NCI-H82 treated with DMSO at 0.1 percent for 48 hours (cell line): ENCODE results near the gene FYCO1.
"Not testable (repeated sequence)": the region's sequence is repeated elsewhere in the genome, so short reads cannot be mapped to it uniquely, and the experiment has no call there.

Experiments used
- DNase-seq: peaks from one replicate; lab custom pipeline; 2025; ENCODE audit not compliant: unreplicated experiment; lab: John Stamatoyannopoulos, UW

FYCO1 gene

DNA sequence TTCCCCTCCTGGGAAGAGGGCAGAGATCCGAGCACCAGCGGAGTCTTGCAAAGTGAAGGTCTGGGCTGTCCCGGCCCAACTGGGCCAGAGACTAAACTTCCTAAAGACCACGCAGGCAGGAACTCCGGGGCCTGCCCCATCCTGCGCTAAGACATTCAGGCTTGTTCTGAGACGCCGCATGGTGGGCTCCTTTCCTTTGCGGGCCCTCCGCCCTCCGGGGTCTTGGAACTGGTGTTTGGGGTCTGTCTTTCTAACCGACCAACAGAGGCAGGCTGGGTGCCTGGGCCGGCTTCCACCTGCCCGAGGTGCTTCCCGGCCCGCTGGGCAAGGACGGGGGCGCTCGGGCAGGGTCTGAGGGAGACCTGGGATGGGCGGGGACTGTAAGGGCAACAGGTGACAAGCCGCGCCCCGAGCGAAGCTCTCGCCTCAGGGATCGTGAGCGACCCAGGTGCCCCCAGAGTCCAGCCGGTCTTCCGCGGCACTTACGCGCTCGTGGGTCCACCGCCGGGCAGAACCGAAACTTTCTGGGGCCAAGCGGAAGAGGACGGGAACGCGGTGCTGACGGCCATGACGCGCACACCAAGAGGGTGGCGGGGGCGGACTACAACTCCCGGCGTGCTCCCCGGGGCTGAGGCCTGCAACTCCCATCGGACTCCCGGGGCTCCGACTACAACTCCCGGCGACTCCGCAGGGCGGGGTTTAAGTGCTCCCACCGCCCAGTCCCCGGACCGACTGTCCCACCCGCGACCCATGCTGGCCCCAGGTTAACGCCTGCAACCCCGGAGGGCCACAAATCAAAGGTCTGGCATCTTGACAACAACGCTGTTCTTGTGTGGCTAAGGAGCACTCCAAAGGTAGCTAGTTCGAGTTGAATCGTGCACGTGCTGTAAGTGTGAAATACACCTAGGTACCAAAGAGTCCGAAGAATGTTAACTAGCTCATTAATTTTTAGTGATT, at the start of gene FYCO1:
Gene FYCO1, minus strand, starts transcription at position 589 of the 957 bp plus-strand sequence. CDS start 10,914 bp downstream, outside the sequence.
- peak; percentile 63 for DNase-seq

DNA sequence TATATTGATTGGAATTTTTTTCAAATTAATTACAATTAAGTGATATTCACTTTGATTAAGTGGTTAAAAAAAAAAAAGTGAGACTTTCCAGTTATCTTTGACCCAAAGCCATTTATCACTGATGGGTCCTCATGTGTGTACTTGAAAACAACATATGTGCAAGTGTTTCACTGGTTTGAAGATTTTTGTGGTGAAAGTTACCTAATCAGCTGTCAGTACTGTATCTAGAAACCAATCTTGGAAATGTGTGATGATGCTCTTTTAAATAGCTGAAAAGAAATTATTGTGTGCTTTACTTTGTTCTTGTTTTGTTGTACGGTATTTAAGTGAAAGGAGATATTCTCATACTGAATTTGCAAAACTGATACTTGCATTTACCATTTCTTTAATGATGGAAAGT, 43.3 kb upstream of the FYCO1 start:
- no peak for DNase-seq

DNA sequence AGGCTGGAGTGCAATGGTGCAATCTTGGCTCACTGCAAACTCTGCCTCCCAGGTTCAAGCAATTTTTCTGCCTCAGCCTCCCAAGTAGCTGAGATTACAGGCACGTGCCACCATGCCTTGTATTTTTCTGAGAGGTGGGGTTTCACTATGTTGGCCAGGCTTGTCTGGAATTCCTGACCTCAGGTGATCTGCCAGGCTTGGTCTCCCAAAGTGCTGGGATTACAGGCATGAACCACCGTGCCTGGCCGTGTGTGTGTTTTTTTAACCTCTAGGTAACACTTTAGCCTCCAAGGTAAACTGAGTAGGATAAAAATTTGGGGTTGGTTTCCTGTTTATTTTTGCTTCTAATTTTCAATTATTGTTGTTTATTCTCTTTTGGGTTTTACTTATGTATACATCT, 42.4 kb upstream of the FYCO1 start:
- not testable (repeated sequence) for DNase-seq

DNA sequence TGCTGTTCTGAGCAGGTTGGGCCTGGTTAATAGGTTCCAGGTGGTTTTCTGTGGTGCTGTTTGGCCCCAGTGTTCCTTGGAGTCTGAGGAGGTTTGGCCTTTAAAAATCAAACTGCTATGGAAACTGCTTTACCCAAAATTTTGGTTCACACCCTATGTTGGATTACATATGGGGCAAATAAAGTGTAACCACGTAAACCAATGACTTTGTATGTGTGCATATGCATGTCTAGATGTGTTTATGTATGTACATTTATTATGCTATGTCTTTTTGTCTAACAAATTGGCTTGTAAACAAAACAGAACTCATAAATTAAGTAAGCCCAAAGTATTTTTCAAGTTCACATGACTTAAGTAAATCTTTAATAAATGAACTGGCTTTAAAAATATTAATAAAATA, 40.6 kb upstream of the FYCO1 start:
- DNase-seq = no peak

DNA sequence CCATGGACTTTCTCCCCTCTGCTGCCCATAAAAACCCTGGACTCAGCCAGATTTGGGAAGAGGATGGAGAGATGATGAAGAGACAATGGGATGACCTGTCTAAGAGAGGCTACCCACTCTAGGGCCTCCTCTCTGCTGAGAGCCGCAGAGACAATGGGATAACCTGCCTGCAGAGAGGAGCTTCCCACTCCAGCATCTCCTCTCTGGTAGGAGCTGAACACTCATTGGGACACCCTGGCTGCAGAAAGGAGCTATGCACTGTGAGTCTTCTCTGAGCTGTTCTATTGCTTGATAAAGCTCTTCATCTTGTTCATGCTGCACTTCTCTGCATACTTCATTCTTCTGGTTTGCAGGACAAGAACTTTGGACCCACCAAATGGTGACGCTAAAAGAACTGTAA, 36.1 kb upstream of the FYCO1 start:
- DNase-seq = no peak

DNA sequence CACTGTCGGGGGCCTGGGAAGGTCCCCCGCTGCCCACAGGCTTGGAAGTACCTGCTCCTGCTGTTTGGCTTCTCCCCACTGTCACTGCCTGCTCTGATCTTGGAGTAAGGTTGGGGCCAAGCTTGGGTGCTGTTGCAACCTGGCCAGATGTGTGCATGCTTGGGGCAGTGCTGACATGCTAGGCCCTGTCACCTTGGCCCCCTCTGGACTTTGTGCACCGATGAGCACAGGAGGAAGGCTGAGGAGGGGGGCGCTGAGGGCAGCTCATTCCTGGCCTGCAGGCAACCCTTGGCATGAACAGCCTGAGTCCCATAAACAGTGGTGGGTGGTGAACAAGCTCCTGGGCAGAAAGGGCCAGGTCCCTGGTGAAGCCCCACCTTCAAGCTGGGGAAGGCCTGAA, 35.6 kb upstream of the FYCO1 start:
- DNase-seq = no peak

DNA sequence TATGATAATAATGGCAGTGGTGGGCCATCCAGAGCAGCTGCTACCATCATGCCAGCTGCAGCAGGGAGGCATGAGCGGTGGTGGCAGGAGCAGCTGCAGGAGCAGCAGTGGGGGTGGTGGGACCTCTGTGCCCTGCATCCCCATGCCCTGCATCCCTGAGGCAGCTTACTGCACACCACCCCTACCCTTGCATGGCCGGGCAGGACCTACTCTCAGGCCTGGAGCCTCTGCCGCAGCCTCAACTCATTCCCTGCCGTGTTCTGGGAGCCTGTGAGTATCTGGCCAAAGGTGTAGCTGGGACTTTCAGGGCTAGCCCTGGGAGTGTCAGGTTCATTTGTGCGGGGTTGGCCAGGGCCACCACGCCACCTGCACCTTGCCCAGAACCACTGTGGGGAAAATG, 35.0 kb upstream of the FYCO1 start:
- no peak for DNase-seq

DNA sequence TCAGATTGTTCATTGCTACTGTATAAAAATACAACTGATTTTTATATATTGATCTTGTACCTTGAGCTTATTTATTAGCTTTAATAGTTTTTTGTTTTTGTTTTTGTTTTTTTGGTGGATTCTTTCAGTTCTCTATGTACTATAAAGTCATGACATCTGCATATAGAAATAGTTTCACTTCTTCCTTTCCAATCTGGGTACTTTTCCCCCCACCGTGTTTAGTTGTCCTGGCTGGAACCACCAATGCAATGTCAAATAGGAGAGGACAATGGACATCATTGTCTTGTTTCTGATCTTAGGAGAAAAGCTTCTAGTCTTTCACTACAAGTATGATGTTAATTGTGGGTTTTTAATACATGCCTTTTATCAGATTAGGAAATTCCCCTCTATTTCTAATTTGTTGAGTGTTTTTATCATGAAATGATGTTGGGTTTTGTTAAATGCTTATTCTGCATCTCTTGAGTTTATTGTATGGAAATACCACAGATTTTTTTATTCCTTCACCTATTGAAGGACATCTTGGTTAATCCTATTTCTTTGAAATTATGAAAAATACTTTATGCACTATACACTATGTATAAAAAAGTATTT, 34.4 kb upstream of the FYCO1 start:
- no peak for DNase-seq

DNA sequence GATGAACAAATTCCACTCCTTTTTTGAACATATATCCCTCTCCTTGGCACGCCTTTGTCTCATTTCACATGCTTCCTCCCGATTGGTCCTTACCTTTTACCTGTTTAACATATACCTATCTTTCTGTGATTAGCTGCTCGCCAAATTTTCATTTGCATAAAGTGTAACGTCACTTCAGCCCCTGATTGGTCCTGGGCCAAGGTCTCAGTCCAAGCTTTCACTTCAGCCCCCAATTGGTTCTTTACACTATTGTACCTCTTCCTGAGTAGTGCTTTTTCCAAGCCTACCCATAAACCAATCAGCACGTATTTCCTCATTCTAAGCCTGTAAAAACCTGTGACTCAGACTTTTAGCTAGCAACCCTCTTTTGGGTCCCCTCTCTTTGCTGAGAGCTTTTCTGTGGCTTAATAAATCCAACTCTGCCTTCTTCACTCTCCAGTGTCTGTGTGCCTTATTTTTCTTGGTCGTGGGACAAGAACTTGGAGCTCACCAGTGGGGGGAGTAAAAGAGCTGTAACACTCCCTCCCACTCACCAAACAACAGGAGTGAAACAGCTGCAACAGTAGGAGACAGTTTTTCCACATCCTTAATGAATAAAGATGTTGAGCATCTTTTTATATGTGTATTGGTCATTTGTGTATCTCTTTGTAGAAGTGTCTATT, 32.2 kb upstream of the FYCO1 start:
- no peak for DNase-seq

DNA sequence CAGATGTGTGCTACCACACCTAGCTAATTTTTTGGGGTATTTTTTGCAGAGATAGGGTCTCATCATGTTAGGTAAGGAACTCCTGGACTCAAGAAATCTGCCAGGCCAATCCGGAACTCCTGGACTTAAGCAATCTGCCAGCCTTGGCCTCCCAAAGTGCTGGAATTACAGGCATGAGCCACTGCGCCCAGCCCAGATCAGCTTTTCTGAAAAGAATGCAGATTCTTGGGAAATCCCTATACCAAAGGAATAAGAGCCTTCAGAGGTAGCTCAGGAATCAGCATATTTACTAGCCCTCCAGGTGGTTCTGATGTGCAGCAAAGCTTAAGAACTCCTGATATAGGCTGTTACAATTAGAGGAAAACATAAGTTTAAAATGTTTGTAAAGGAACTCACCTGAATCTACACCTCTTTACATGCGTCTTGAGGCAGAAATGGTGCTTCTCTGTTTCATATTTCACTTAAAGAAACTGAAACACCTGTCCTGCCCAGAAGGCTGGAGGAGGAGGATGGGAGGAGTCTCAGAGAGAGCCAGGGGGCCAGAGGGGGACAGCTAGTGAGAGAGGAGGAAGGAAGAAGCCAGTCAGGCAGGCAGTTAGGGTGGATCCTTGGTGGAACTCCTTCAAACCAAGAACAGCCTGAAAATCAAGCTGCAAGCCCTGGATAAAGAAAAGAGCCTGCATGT, 31.5 kb upstream of the FYCO1 start, which contains the start of gene XCR1:
Gene XCR1, minus strand, starts transcription at position 463 of the 685 bp plus-strand sequence. CDS start 5,536 bp downstream, outside the sequence.
- no peak for DNase-seq

DNA sequence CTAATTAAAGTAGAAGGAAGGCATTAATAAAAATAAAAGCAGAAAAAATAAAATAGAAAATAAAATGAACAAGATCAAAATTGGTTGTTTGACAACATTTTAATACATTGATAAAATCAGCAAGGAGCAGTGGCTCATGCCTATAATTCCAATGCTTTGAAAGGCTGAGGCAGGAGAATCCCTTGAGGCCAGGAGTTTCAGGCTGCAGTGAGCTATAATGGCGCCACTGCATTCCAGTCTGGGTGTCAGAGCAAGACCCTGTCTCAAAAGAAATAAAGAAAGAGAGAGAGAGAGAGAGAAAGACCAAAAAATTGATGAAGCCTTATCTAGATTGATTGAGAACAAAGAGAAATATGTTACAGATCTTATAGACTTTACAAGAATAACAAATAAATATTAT, 29.5 kb upstream of the FYCO1 start:
- no peak for DNase-seq

DNA sequence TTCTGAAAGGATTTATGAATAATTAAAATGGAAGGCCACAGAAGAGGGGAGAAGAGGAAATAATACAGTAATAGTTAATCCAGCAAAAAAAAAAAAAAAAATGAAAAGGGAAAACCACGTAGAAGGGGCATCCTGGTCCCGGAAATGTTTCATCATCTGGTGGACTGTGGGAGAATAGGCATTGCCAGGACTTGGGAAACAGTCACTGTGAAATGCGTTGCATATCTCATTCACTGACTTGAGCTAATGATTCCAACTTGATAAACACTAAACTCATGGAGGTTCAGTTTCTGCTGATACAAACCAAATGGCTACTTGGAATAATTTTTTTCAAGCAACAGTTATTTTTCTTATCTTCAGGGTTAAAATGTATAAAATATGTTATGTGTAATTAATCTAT, 28.5 kb upstream of the FYCO1 start:
- DNase-seq = no peak

DNA sequence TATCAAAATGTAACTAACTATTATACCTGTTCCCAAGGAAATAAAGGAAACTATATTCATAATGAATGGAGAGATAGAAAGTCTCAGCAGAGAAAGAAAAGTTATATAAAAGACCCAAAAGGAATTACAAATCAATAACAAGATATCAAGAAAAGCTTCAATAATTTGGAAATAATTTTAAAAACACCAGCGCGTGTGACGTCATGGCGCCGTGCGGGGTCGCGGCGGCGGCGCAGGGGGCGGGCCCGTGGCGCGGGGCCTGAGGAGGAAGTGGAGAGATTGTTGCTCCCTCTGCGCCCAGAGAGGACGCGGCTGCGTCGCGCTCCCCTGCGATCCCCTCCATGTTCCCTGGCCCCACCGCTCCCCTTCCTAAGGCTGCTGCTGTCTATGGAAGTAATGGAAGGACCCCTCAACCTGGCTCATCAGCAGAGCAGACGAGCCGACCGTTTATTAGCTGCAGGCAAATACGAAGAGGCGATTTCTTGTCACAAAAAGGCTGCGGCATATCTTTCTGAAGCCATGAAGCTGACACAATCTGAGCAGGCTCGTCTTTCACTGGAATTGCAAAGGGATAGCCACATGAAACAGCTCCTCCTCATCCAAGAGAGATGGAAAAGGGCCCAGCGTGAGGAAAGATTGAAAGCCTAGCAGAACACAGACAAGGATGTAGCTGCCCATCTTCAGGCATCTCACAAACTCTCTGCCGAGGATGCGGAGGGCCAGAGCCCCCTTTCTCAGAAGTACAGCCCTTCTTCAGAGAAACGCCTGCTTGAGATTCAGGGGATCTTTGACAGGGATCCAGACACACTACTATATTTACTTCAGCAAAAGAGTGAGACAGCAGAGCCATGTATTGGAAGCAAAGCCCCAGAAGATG, 27.5 kb upstream of the FYCO1 start:
- no peak for DNase-seq

DNA sequence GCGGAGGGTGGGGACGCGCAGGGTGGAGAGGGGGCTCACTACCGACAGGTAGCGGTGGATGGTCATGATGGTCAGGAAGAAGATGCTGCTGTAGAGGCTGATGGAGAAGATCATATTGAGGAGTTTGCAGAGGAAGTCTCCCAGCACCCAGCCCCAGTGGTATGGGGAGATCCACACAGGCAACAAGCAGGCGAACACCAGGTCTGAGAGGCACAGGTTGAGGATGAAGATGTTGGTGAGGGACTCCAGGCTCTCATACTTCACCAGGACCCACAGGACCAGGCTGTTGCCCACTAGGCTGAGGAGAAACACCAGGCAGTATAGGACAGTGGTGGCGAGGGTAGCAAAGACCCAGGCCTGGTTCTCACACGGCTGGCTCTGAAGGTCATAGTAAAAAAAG, 25.9 kb upstream of the FYCO1 start:
- DNase-seq = no peak

DNA sequence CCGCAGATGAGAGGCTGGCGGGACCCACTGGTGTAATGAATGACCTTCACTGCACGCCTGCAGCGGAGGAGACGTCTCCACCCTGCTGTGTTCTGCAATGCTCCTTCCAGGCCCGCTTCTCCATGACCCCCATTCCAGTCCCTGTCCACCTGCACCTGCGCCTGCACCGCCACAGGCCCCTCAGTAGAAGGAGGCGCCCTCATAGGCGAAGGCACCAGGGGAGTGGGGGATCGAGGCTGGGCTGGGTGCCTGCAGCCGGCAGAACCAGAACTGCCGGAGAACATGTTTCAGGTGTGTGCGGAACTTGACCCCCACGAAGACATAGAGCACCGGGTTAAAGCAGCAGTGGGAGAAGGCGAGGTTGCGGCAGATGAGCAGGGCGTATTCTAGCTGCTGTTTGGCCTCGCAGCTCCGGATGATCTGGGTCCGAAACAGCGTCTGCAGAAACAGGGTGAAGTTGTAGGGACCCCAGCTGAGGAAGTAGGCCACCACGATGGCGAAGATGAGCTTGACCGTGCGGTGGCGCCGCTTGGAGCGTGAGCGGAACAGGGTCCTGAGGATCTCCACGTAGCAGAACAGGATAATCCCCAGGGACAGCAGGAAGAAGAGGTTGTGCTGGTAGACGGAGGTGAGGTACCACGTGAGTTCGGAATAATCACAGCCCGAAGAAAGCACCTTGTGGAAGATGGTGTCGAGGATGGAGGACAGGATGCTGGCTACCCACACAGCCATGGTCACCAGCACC, 25.3 kb upstream of the FYCO1 start:
- DNase-seq = no peak

DNA sequence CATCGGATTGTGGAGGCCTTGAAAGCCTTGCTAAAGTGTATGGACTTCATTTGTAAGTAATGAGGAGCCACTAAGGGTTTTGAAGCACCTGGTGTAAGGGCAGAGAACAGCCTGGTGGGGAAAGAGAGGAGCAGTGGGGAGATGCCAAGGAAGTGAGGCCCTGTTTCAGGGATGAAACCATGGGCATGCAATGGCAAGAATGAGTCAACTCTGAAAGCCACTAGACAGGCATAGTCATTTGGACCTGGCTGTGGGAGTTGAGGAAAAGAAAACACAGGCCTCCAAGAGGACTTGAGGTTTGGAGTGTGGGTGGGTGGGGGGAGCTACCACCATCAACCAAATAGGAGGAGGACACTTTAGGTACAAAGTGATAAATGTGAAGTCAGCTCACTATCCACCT, 24.1 kb upstream of the FYCO1 start:
- no peak for DNase-seq

DNA sequence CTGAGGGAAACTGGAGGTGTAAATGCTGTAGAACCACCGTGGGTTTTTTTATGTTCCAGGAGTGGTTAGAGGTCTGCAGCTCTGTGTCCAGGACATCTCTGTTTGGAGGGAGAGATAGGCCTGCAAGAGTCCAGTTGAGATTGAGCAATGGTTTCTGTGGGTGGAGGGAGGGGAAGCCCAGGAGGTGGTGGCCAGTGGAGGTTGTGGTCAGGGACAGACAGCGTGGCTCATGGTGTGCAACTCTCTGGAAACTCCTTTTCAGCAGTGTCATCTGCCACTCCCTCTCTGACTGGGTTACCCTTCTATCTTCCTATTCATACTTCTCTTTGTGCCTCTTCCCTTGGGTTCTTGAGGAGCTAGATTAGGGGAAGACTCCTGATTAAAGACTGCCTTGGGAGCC, 22.1 kb upstream of the FYCO1 start:
- no peak for DNase-seq

DNA sequence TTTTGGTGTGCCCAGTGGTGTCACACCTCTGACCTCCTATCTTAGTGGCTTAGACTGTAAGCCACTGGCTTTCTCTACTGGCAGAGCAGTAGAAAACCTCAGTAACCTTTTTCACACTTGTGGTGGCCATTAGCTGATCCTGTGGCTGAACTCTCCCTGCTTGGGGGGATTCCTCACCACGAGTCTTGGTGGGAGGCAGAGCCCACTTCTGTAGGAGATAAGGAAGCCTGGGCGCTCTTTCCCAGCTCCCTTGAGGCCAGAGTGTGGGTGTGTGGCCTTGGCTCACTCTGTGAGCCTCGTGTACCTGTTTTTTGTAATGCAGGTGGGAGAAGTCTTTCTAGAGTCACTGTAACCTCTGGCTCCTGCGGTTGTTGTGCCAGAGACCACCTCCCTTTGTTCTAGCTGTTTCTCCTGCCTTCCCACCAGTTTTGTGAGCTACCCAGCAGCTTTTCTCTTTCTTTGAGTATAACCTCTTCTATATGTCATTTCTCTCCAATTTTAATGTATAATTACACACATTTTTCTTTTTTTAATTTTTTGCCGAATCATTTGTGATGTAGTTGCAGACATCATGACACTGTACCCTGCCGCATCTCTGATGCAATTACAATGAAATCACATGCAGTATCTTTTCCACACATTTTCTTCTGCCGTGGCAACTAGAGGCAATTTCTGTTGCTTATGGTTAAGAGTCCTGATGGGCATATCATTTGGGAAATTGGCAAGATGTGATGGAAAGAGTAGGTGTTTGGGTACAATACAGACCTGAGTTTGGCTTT, 17.9 kb upstream of the FYCO1 start:
- DNase-seq = no peak

DNA sequence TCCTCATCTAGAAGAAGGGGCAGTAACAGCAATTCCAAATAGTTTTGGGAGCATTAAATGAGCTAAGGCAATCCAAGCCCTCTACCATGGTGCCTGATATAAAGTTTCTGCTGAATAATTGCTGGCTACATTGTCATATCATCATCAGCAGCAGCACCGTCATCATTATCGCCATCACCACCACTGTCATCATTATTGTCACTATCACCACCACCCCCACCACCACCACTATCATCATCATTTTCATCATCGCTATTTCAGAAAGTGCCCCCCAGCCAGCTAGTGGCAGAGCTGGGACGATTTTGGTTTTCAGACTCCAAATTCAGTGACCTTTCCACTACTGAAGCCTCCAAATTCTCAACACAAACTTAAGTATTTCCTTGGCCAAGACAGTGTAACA, 16.6 kb upstream of the FYCO1 start:
- DNase-seq = no peak
